GM18909 (cell line): ENCODE data around the gene ADARB2.
"Not testable (repeated sequence)": the region's sequence is repeated elsewhere in the genome, so short reads cannot be mapped to it uniquely, and the experiment has no call there.

ENCODE experiments used
- ATAC-seq: cut with Tn5 transposase; IDR thresholded peaks from one replicate; pipeline ENCODE4 v1.9.1; 2021; ENCODE audit warnings: mild to moderate bottlenecking; ENCODE audit not compliant: unreplicated experiment, poor library complexity

Gene ADARB2

GRCh38 chr10:1553951-1554350, 183.4 kb downstream of the ADARB2 start:
- ATAC-seq = no peak

- ATAC-seq = no peak
Observed at GRCh38 chr10:1552881-1553670, 184.2 kb downstream of the ADARB2 start.

- no peak for ATAC-seq
Observed at GRCh38 chr10:1552406-1552805, 184.9 kb downstream of the ADARB2 start.

- no peak for ATAC-seq
Observed at GRCh38 chr10:1551636-1552338, 185.5 kb downstream of the ADARB2 start.

GRCh38 chr10:1550616-1551015, 186.7 kb downstream of the ADARB2 start:
- no peak for ATAC-seq

GRCh38 chr10:1550291-1550595, 187.1 kb downstream of the ADARB2 start:
- no peak for ATAC-seq

- ATAC-seq = no peak
Observed at GRCh38 chr10:1549591-1550290, 187.6 kb downstream of the ADARB2 start.

- ATAC-seq = no peak
Observed at GRCh38 chr10:1548596-1548995, 188.7 kb downstream of the ADARB2 start.

- no peak for ATAC-seq
Observed at GRCh38 chr10:1548146-1548545, 189.2 kb downstream of the ADARB2 start.

- ATAC-seq = no peak
Observed at GRCh38 chr10:1546431-1547110, 190.8 kb downstream of the ADARB2 start.

- no peak for ATAC-seq
Observed at GRCh38 chr10:1545524-1545923, 191.8 kb downstream of the ADARB2 start.

GRCh38 chr10:1544929-1545328, 192.4 kb downstream of the ADARB2 start:
- no peak for ATAC-seq

- no peak for ATAC-seq
Observed at GRCh38 chr10:1544209-1544673, 193.1 kb downstream of the ADARB2 start.

- ATAC-seq = no peak
Observed at GRCh38 chr10:1543596-1543995, 193.7 kb downstream of the ADARB2 start.

GRCh38 chr10:1542941-1543340, 194.4 kb downstream of the ADARB2 start:
- no peak for ATAC-seq

- no peak for ATAC-seq
Observed at GRCh38 chr10:1540144-1540543, 197.2 kb downstream of the ADARB2 start.

- ATAC-seq = no peak
Observed at GRCh38 chr10:1539216-1539615, 198.1 kb downstream of the ADARB2 start.

GRCh38 chr10:1538531-1539061, 198.7 kb downstream of the ADARB2 start:
- no peak for ATAC-seq

GRCh38 chr10:1538121-1538520, 199.2 kb downstream of the ADARB2 start:
- no peak for ATAC-seq

GRCh38 chr10:1537449-1537848, 199.9 kb downstream of the ADARB2 start:
- ATAC-seq = not testable (repeated sequence)
